Astrocyte (in vitro differentiated cells and primary cell): Measurements from ENCODE around the gene GLT1D1. TPM values are rescaled to one million over a fixed set of nuclear protein-coding genes. Genes with fewer than 3 reads are reported as not detected.

Experiments
- DNase-seq: peaks from one replicate; pipeline ENCODE4 v3.0.0-alpha.2; 2010; ENCODE audit warnings: low read depth
- FAIRE-seq: peaks from 2 replicates; lab custom pipeline; 2011; peaks lifted over from hg19 to GRCh38; lab: Jason Lieb, UNC
- H2AFZ ChIP-seq: 2 replicates; pipeline ENCODE4 v1.6.0; 2012; ENCODE audit warnings: low read depth, low read length, inconsistent platforms
- H3K27ac ChIP-seq: 2 replicates; pipeline ENCODE4 v1.5.1; 2011; ENCODE audit warnings: low read depth, low read length, inconsistent platforms
- H3K27me3 ChIP-seq: 2 replicates; pipeline ENCODE4 v1.6.0; 2011; ENCODE audit warnings: low read length, inconsistent platforms; ENCODE audit not compliant: insufficient read depth
- H3K36me3 ChIP-seq: 2 replicates; pipeline ENCODE4 v1.5.1; 2011; ENCODE audit warnings: low read length, inconsistent platforms; ENCODE audit not compliant: insufficient read depth
- H3K4me1 ChIP-seq: 2 replicates; pipeline ENCODE4 v1.5.1; 2011; ENCODE audit warnings: low read length, inconsistent platforms; ENCODE audit not compliant: insufficient read depth
- H3K4me2 ChIP-seq: 2 replicates; pipeline ENCODE4 v1.6.0; 2012; ENCODE audit warnings: low read length, inconsistent platforms
- H3K4me3 ChIP-seq: 2 replicates; pipeline ENCODE4 v1.5.1; 2011; ENCODE audit warnings: low read depth, mild to moderate bottlenecking, low read length, inconsistent platforms; ENCODE audit not compliant: insufficient read depth
- H3K79me2 ChIP-seq: 2 replicates; pipeline ENCODE4 v1.6.0; 2012; ENCODE audit warnings: mild to moderate bottlenecking, low read length, inconsistent platforms; ENCODE audit not compliant: insufficient read depth
- H3K9ac ChIP-seq: 2 replicates; pipeline ENCODE4 v1.6.0; 2012; ENCODE audit warnings: mild to moderate bottlenecking, low read length, inconsistent platforms
- H3K9me3 ChIP-seq: 2 replicates; pipeline ENCODE4 v1.5.1; 2012; ENCODE audit warnings: low read depth, mild to moderate bottlenecking, low read length, inconsistent platforms; ENCODE audit not compliant: insufficient read depth
- H4K20me1 ChIP-seq: 2 replicates; pipeline ENCODE4 v1.6.0; 2012; ENCODE audit warnings: low read length, inconsistent platforms; ENCODE audit not compliant: insufficient read depth
- H3K27ac Mint-ChIP-seq: one replicate; pipeline ENCODE4 v1.8.0; 2021; ENCODE audit warnings: mild to moderate bottlenecking, mixed read lengths; ENCODE audit not compliant: unreplicated experiment
- H3K27me3 Mint-ChIP-seq: one replicate; pipeline ENCODE4 v1.8.0; 2021; ENCODE audit warnings: low read depth, mixed read lengths; ENCODE audit not compliant: unreplicated experiment
- H3K36me3 Mint-ChIP-seq: one replicate; pipeline ENCODE4 v1.8.0; 2021; ENCODE audit warnings: low read depth, mixed read lengths; ENCODE audit not compliant: unreplicated experiment
- H3K4me1 Mint-ChIP-seq: one replicate; pipeline ENCODE4 v1.8.0; 2021; ENCODE audit warnings: low read depth, mixed read lengths; ENCODE audit not compliant: unreplicated experiment
- H3K4me3 Mint-ChIP-seq: one replicate; pipeline ENCODE4 v1.8.0; 2021; ENCODE audit warnings: mild to moderate bottlenecking, moderate library complexity, mixed read lengths; ENCODE audit not compliant: unreplicated experiment
- H3K9me3 Mint-ChIP-seq: one replicate; pipeline ENCODE4 v1.8.0; 2021; ENCODE audit warnings: mild to moderate bottlenecking, mixed read lengths; ENCODE audit not compliant: unreplicated experiment
- EZH2 ChIP-seq: IDR thresholded peaks from 2 replicates; pipeline ENCODE4 v1.6.1; 2012; ENCODE audit warnings: mild to moderate bottlenecking, low read length, inconsistent platforms; ENCODE audit not compliant: insufficient read depth
- total RNA-seq: library from RNA; stranded (reverse); gene quantifications from 2 replicates; pipeline ENCODE4 v1.2.1, GENCODE V29; 2021
- TF ChIP-seq, protein P1 (sequence below): IDR thresholded peaks from 2 replicates; pipeline ENCODE4 v1.5.1; 2011; ENCODE audit warnings: low read depth, mild to moderate bottlenecking, inconsistent platforms, low read length, moderate library complexity; ENCODE audit not compliant: insufficient read depth

The GLT1D1 gene
- total RNA-seq, 1 donor from 2014 or later = 0.16 TPM

DNA sequence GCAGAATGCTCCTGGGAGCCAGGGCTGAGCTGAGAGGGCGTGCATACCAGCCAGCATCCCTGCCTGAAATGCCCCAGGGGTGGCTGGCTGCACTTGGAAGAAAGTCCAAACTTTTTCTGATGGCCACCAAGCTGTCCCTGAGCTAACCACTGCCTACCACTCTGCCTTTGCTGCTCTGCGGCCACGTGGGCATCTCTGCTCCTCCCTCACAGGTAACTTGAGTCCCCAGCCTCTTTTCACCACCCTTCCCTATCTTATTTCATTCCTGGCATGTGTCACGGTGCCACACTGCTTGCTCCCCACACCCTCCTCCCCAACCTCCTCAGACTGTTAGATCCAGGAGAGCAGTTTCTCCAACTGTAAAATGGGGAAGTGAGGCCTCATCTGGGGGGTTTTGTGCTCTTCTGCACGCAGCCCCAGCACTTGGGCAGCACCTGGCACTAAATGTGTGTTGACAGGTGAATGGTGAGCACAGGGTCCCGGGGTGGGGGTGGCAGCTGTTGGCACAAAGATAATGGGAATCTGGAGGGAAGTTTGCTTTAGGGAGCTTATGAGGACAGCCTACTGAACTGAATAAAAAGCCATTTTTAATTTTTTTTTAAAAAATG is 113.0 kb downstream of the GLT1D1 start:
- peaks cover 3% of the 10 kb centered on the region for H3K9me3 ChIP-seq
- no peak for DNase-seq
- no peaks in the 10 kb centered on the region for H3K27me3 ChIP-seq
- no peak overlapping the region for H3K27ac ChIP-seq
- Mint-ChIP-seq H3K27me3 (peaks cover 17% of the 10 kb centered on the region), H3K4me3 (no peak overlapping the region), H3K9me3 (no peaks in the 10 kb centered on the region), H3K4me1 (no peaks in the 10 kb centered on the region), H3K36me3 (no peaks in the 10 kb centered on the region), H3K27ac (no peak overlapping the region)
- no peak overlapping the region for H3K4me2 ChIP-seq
- H3K36me3 ChIP-seq = no peaks in the 10 kb centered on the region
- H3K4me1 ChIP-seq = no peaks in the 10 kb centered on the region
- TF ChIP-seq, protein P1, sequence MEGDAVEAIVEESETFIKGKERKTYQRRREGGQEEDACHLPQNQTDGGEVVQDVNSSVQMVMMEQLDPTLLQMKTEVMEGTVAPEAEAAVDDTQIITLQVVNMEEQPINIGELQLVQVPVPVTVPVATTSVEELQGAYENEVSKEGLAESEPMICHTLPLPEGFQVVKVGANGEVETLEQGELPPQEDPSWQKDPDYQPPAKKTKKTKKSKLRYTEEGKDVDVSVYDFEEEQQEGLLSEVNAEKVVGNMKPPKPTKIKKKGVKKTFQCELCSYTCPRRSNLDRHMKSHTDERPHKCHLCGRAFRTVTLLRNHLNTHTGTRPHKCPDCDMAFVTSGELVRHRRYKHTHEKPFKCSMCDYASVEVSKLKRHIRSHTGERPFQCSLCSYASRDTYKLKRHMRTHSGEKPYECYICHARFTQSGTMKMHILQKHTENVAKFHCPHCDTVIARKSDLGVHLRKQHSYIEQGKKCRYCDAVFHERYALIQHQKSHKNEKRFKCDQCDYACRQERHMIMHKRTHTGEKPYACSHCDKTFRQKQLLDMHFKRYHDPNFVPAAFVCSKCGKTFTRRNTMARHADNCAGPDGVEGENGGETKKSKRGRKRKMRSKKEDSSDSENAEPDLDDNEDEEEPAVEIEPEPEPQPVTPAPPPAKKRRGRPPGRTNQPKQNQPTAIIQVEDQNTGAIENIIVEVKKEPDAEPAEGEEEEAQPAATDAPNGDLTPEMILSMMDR = no peak
- TF ChIP-seq EZH2 = no peak
- no peak overlapping the region for H2AFZ ChIP-seq
- FAIRE-seq = no peak
- no peak overlapping the region for H3K9ac ChIP-seq
- no peak overlapping the region for H3K4me3 ChIP-seq
- H4K20me1 ChIP-seq = no peaks in the 10 kb centered on the region
- H3K79me2 ChIP-seq = no peaks in the 10 kb centered on the region

DNA sequence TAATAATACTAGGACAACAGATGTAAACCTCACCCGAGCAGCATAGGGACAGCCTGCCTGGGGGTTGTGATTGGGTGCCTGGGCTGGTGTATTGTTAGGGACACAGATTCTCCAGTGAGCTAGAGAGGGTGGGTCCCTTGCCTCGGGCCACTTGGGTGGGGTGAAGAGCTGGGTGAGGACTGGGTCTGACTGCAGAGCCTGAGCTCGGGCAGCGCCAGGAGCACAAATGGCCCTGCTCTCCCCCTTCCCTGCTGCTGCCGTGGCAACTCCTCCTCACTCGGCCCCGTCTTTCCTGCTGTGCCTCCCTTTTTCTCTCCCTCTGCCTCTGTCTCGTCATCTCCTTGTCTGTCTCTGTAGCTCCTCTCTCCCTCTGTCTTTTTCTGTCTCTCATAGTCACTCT is 115.4 kb downstream of the GLT1D1 start:
- Histone ChIP-seq H4K20me1 (no peaks in the 10 kb centered on the region), H3K27me3 (no peaks in the 10 kb centered on the region), H3K27ac (no peak overlapping the region), H3K4me1 (no peaks in the 10 kb centered on the region), H3K9ac (no peak overlapping the region), H3K36me3 (no peaks in the 10 kb centered on the region), H3K4me2 (no peak overlapping the region), H3K9me3 (no peaks in the 10 kb centered on the region), H3K4me3 (no peak overlapping the region), H3K79me2 (no peaks in the 10 kb centered on the region), H2AFZ (no peak overlapping the region)
- Mint-ChIP-seq H3K4me3 (no peak overlapping the region), H3K36me3 (no peaks in the 10 kb centered on the region), H3K4me1 (no peaks in the 10 kb centered on the region), H3K27me3 (peaks cover 17% of the 10 kb centered on the region), H3K9me3 (peaks cover 7% of the 10 kb centered on the region), H3K27ac (no peak overlapping the region)
- FAIRE-seq (no peak), DNase-seq (no peak)
- TF ChIP-seq, protein P1 = no peak
- TF ChIP-seq EZH2 = no peak

DNA sequence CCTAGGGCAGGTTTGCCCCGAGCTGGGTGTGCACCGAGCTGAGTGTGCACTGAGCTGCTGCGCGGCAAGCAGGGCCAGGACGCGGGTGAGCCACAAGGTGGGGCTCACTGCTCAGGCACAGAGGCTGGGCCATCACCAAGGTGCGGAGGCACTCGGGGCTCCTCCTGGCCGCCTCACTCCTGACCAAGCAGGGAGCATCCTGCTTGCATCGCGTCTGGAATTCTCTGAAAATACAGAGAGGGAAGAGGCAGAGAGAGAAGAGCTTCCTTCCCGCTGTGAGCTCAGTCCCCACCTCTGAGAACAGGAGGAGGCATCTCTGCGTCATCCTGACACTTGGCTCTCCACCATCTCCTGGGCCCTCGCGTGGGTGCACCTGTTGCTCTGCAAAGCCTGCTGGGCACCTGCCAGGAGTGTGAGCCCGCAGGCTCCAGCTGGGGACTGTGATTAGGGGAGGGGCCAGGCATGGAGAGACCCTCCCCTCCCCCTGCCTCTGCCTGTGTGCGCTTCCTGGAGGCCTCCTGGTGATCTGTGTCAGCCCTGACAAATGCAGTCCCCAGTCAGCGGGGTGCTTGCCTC is 116.3 kb downstream of the GLT1D1 start:
- no peak overlapping the region for H3K4me3 Mint-ChIP-seq
- H2AFZ ChIP-seq = no peak overlapping the region
- no peak overlapping the region for H3K9ac ChIP-seq
- H3K36me3 Mint-ChIP-seq = no peaks in the 10 kb centered on the region
- no peaks in the 10 kb centered on the region for H3K79me2 ChIP-seq
- no peaks in the 10 kb centered on the region for H3K4me1 ChIP-seq
- DNase-seq (no peak), FAIRE-seq (no peak)
- peaks cover 7% of the 10 kb centered on the region for H3K9me3 Mint-ChIP-seq
- TF ChIP-seq, protein P1 = peak; percentile 16
- no peak for TF ChIP-seq EZH2
- no peaks in the 10 kb centered on the region for H4K20me1 ChIP-seq
- H3K36me3 ChIP-seq = no peaks in the 10 kb centered on the region
- no peaks in the 10 kb centered on the region for H3K4me1 Mint-ChIP-seq
- no peaks in the 10 kb centered on the region for H3K27me3 ChIP-seq
- H3K27ac Mint-ChIP-seq = no peak overlapping the region
- peaks cover 17% of the 10 kb centered on the region for H3K27me3 Mint-ChIP-seq
- H3K27ac ChIP-seq = no peak overlapping the region
- no peak overlapping the region for H3K4me3 ChIP-seq
- no peaks in the 10 kb centered on the region for H3K9me3 ChIP-seq
- H3K4me2 ChIP-seq = no peak overlapping the region
